ENCODE data around the gene ANGPTL1.
A peak's percentile ranks its signal among the peaks of the same experiment; 100 is the strongest.
"Not testable (repeated sequence)": the region's sequence is repeated elsewhere in the genome, so short reads cannot be mapped to it uniquely, and the experiment has no call there.

The ANGPTL1 gene

DNA sequence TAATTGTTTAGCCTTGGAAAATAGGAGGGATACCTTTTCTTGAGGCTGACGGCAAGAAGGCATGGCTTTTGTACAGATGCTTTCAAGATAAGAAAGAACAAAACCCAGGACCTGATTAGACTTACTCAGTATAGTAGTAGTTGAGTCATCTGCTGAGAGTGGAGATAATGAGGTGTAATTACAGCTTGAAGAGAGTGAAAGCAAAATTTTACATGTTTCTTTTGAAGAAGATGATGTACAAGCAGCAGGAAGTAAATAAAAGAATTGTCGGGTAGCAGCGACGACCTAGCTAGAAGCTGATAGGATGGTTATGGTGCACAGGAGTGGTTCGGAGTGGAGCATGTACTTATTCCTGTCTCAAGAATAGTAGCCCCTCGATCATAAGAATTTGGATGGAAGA is 6.6 kb downstream of the ANGPTL1 start:
- no peak for DNase-seq

DNA sequence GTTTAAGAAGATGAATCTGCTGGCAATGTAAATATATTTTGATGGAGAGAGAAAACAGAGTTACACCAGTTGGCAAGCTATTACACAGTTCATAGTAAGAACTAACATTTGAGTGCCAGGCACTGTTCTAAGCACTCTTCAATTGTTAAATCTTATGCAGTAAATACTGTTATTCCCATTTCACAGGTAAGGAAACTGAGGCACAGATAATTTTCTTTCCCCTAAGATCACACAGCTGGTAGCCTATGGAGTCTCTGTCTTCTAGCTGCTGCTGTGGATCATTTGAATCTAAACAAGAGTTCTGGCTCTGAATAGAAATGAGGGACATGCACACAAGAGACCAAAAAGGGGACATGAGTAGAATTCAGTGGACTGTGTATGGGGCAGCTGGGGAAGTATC is 8.0 kb downstream of the ANGPTL1 start:
- no peak for DNase-seq

DNA sequence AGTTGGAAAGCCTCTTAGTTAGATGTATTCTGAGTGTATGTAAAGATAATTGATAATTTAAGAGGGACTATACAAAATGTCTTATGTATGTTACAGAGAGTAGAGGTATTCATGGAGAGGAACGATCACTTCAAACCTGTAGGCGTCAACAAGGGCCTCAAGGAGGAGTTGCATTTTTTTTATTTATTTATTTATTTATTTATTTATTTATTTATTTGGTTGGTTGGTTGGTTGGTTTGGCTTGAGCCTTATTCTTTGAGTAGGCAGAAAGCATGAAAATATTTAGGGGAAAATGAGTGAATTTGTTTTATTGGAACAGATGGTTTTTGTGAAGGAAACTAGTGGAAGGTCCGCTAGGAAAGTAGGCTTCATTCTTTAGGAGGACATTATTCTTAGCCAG is 8.5 kb downstream of the ANGPTL1 start:
- DNase-seq: no peak

DNA sequence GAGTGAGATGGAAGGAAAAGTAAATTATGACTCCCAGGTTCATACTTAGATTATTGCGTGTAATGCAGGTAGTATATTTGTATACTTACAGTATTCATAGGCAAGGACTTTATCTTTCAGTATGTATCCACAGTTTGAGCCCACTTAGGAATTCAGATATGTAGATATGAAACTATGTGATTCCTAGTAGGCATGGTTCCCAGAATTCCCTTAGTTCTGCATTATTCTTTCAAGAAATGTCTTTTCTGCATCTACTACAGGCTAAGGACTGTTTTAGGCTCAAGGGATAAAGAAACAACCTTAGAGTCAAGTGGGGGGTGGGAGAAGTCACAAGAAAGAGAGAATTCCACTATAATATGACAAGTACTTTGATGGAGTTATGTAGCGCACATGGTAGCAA is 13.8 kb downstream of the ANGPTL1 start:
- DNase-seq: no peak

DNA sequence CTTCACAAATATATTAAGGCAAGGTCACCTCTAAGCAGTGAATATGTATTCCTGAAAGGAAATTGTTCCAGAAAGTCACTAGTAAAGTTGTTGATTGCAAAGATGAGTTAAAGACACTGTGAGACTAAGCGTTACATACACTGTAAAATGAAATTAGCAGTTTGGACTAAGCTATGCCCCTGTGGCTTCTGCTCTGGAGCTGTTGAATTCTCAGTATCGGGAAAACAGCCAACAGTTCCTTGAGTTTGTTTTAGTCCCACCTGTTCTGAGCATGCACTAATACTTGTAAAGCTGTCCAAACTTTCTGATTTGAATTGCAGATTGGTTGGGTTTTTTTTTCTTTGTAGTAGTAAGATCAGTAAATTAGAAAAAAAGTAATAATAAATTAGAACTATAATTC is 21.0 kb downstream of the ANGPTL1 start:
- no peak for DNase-seq

DNA sequence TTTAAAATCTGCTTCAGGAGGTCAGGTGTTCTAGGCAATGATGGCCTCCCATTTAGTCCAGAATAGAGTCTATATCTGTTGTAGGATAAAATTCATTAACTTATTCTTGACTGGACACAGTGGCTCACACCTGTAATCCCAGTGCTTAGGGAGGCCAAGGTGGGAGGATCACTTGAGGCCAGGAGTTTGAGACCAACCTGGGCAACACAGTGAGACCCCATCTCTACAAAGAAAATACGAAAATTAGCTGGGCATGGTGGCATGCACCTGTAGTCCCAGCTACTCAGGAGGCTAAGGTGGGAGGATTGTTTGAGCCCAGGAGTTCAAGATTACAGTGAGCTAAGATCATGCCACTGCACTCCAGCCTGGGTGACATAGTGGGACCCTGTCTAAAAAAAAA is 23.0 kb downstream of the ANGPTL1 start:
- DNase-seq: not testable (repeated sequence)

DNA sequence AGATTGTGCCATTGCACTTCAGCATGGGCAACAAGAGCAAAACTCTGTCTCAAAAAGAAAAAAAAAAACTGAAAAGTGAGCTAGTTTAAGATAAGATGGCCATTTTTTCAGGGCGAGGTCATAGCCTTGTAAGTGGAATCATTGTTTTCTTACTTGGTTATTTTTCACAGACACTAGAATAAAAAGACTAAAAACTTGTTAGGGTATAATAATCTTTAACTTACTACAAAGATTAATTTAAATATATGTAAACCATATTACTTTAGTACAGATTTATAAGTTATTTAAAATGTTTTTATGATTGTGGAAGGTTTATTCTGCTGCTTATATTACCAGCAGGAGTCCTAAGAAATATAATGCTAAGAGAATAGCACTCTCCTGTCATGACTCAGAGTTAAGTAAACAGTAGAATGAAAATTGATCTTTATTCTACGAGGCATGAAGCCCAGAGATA is 23.5 kb downstream of the ANGPTL1 start:
- peak; percentile 14 for DNase-seq

DNA sequence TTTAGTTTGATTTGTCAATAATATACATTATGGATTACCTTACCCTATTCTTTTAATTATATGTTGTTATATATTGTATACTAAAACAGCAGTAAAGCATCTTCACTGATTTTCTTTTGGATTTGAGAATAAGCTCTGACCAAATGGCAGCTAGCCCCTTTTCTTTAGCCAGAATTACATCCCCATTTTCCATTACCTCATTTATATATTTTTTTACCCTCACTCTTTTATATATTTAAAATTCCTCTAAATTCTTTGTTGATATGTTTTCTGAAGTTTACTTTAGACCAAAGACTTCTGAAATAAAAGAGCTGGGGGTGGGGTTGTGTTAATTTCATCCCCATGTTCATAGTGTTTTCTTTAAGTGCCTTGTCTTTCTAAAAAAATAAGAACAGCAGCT is 24.6 kb downstream of the ANGPTL1 start:
- DNase-seq: no peak

DNA sequence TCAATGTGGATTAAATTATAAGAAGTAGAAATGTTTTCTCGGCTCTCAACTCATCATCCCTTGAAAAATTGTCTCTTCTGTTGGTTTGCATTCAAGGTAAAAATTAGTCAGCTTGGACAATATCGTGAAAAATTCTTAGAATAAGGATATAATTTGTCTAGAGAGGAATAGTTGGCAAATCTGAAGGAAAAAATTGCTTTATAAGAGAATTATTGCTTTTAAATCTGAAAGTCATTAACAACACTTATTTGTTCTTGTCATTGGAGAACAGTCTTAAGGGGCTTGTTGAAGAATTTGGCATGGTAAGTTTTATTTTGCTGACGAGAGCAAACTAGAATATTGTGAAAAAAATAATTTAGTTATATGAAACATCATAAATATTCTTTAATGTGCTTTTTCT is 26.4 kb downstream of the ANGPTL1 start:
- DNase-seq: no peak

DNA sequence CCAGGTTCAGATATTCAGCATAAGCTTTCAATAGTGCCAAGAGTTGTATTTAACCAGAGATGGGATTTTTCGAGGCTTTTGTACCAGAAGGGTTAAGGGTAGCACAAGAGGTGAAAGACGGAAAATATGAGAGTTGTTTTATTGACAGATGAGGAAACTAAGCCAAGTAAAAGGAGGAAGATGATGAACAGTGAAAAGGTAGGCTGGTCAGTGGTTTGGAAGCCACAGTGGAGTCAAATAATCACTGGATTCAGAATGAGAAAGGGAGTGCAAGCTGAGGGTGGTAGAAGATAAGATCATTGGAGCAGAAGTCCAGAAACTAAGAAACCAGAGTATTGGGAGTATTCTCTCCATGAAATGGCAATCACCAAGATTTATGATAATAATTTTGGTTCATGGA is 45.7 kb downstream of the ANGPTL1 start:
- DNase-seq: no peak

DNA sequence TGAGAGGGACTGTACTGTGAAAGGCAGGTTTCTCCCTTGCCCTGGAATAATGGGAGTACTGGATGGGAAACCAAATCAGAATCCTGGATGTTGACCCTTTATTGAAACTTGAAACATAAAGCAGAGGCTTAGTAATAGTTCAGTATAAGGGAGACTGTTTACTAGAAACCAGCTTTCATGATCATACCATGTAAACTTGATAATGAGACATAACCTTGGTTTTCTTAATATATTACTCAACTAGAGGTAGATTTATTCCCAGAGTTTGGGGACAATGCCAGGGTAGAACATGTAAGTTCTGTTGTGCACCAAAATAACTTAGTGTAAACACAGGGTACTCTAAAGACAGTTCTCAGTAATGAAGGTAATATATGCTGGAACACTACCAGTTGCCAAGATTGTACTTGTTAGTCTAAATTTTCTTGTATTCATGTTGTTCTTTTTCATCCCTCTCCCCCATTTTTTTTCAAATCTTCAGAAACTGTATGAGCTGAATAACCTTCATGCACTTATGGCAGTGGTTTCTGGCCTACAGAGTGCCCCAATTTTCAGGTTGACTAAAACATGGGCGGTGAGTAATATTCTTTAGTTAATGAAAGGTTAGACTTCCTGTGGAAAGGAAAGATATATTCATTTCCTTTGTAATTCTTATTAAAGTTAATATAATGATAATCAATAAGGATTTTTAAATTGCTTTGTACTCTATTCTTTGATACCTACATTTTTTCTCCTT is 49.6 kb downstream of the ANGPTL1 start:
- no peak for DNase-seq

DNA sequence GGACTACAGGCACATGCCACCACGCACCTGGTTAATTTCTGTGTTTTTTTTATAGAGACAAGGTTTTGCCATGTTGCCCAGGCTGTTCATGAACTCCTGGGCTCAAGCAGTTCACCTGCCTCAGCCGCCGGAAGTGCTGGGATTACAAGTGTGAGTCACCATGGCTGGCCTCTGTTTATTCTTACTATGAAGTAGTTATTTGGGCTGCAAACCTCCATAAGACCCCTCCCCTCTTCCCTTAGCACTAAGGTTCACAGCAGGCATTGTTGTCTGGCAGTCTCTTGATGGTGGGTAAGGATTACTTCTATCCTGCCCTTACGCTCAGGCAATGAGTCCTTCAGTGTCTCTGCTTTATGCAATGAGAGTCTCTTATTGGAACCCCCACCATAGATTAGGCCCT is 51.8 kb downstream of the ANGPTL1 start:
- no peak for DNase-seq

DNA sequence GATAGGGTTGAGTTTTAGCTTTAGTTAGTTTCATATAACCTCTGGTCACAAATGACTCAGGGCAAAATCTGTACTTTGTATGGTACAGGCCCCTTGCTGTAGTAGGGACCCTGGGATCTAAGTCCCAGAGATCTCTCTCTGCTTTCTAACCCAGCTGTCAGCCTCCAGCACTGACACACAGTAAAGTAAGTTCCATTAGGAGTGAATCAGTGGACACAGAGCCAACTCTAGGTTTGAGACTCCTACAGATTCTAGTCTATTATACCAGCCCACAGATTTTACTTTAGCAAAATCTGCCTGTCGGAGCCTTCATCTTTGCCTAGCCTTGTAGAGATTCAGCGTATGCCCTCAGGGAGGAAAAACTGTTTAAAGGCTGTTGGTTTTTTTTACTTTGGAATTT is 52.5 kb downstream of the ANGPTL1 start:
- no peak for DNase-seq

DNA sequence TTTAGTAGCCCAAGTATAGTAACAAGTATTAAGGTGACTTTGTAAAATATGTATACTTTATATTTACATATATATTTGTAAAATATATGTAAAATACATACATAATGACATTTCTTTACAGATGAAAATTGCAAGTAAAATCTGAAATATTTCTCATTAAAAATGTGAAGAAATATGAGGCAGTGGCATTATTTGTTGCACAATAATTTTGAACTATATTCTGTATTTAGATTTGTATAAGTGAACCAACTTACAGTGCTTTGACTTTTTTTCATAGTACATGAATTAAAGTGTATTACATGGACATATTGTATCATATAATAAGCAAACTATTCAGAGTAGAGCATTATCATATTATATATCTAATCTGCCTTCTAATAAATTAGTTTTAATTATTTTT is 60.3 kb downstream of the ANGPTL1 start:
- no peak for DNase-seq

DNA sequence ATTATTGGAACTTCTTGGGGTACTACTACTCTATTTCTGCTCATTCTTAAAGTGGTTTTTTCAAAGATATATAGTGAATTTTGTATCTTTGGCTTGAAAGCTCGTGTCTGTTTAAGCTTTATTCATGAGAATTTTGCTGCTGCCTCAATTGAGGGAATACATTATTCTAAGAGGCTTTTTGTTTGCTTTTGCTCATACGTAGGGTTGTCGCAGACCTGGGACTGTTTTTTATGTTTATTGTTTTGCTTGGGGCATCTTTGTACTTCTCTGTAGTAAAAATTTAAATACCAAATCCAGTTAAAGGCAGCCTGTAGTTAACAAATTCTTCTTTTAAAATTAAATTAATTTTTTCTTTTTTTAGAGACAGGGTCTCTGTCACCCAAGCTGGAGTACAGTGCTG is 62.3 kb downstream of the ANGPTL1 start:
- DNase-seq: no peak

DNA sequence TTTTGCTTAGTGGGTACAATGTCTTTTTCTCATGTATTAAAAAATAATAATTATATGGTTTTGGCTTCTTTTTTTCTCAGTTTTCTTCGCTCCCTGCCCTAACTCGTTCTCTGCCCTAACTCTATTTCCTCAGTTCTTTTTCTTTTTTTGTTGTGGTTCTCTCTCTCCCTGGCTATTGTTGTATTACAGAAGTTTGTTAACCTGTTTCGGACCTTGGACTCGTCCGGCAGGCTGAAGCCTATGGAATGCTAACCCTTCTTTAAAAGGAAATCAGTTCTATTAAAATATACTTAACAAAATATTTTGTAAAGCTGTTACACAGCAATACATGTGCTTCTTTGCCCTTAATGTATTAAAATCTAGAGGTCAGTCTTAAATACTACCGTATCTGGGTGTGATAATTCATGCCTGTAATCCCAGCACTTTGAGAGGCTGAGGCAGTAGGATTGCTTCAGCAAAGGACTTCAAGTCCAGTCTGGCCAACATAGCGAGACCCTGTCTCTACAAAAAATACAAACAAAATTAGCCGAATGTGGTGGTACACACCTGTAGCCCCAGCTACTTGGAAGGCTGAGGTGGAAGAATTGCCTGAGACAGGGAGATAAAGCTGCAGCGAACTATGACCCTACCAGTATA is 64.1 kb downstream of the ANGPTL1 start:
- no peak for DNase-seq

DNA sequence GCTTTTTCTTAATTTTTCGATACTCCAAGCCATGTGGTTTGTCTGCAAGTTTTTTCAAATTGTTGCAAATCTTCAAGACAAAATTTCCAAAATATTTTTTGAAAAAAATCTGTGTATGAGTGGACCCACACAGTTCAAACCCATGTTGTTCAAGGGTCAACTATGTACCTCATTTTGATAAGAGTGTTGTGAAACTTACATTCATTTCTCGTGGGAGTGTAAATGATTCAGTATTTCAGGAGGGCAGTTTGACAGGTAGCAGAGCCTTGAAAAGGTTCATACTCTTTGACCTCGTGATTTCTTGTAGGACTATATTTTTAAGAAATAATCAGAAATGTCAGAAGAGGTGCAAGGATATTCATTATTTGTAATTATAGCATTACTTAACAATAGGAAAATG is 68.0 kb downstream of the ANGPTL1 start:
- DNase-seq: no peak

Measured in COR-L47 (cell line).